MM.1S (cell line): ENCODE results near the gene MITF.

ENCODE experiments used
- DNase-seq: peaks from one replicate; pipeline ENCODE4 v3.0.0-alpha.2; 2015
- H2AFZ ChIP-seq: fragments of 300-600 bp; sonication (generic); 2 replicates; pipeline ENCODE4 v1.6.0; 2016; ENCODE audit warnings: antibody characterized with exemption, low read length
- H3F3A ChIP-seq: fragments of 300-600 bp; sonication (generic); 2 replicates; pipeline ENCODE4 v1.6.1; 2016; ENCODE audit warnings: mild to moderate bottlenecking, antibody characterized with exemption, low read length, moderate library complexity, mixed read lengths; ENCODE audit not compliant: insufficient read depth
- H3K27ac ChIP-seq: fragments of 300-600 bp; sonication (generic); 2 replicates; pipeline ENCODE4 v1.5.1; 2016; ENCODE audit warnings: mild to moderate bottlenecking, low read length
- H3K27me3 ChIP-seq: fragments of 300-600 bp; sonication (generic); replicated peaks from 2 replicates; pipeline ENCODE4 v1.6.0; 2016; ENCODE audit warnings: low read length; ENCODE audit not compliant: insufficient read depth
- H3K36me3 ChIP-seq: fragments of 300-600 bp; sonication (generic); replicated peaks from 2 replicates; pipeline ENCODE4 v1.6.1; 2016; ENCODE audit warnings: mild to moderate bottlenecking, low read length, mixed read lengths; ENCODE audit not compliant: insufficient read depth
- H3K4me1 ChIP-seq: fragments of 300-600 bp; sonication (generic); 2 replicates; pipeline ENCODE4 v1.6.1; 2016; ENCODE audit warnings: low read length, mixed read lengths
- H3K4me2 ChIP-seq: fragments of 300-600 bp; sonication (generic); 2 replicates; pipeline ENCODE4 v1.6.0; 2016; ENCODE audit warnings: low read depth, low read length
- H3K4me3 ChIP-seq: fragments of 300-600 bp; sonication (generic); 2 replicates; pipeline ENCODE4 v1.5.1; 2016; ENCODE audit warnings: low read length, mixed read lengths
- H3K79me2 ChIP-seq: fragments of 300-600 bp; sonication (generic); 2 replicates; pipeline ENCODE4 v1.6.1; 2016; ENCODE audit warnings: mixed run types, low read length, mixed read lengths
- H3K9ac ChIP-seq: fragments of 300-600 bp; sonication (generic); 2 replicates; pipeline ENCODE4 v1.6.1; 2016; ENCODE audit warnings: low read length, mixed read lengths
- H3K9me2 ChIP-seq: fragments of 300-600 bp; sonication (generic); replicated peaks from 2 replicates; pipeline ENCODE4 v1.6.1; 2016; ENCODE audit warnings: mild to moderate bottlenecking, low read length, mixed read lengths; ENCODE audit not compliant: insufficient read depth
- H3K9me3 ChIP-seq: fragments of 300-600 bp; sonication (generic); replicated peaks from 2 replicates; pipeline ENCODE4 v1.6.1; 2016; ENCODE audit warnings: mild to moderate bottlenecking, low read length, mixed read lengths; ENCODE audit not compliant: insufficient read depth
- H4K20me1 ChIP-seq: fragments of 300-600 bp; sonication (generic); 2 replicates; pipeline ENCODE4 v1.6.1; 2016; ENCODE audit warnings: mild to moderate bottlenecking, low read length, moderate library complexity, mixed read lengths; ENCODE audit not compliant: insufficient read depth
- CTCF ChIP-seq: fragments of 300-600 bp; sonication (generic); IDR thresholded peaks from 2 replicates; pipeline ENCODE4 v1.5.1; 2016; ENCODE audit warnings: antibody characterized with exemption, low read length, mixed read lengths
- EZH2 ChIP-seq: fragments of 300-600 bp; sonication (generic); optimal IDR thresholded peaks from 2 replicates; pipeline ENCODE3; 2017; ENCODE audit warnings: low read depth, mild to moderate bottlenecking, antibody characterized with exemption, low read length, mixed read lengths
- EZH2phosphoT487 ChIP-seq: fragments of 300-600 bp; sonication (generic); IDR thresholded peaks from 2 replicates; pipeline ENCODE4 v1.6.1; 2018; ENCODE audit warnings: antibody characterized with exemption, low read length

Gene MITF

DNA sequence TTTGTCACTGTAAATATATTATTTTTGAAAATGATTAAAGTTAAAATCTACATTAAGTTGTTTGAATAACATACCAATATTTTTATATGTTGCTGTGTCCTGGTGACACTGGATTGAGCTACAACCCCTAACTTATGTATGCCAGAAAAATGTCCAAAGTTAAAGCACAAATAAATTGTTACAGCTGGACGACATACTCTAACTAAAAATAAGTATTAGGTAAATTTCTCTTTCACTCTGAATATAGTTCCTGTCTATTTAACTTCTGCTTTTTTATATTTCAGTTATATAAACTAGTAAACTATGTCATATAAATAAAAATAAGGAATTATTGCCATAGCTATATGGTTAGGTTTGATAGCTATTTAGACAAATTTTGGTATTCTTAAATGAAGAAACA, 141.8 kb downstream of the MITF start:
- Histone ChIP-seq H3K4me1 (no peaks in the 10 kb centered on the region), H2AFZ (no peak overlapping the region), H3K9me3 (no peaks in the 10 kb centered on the region), H3K27ac (no peak overlapping the region), H3F3A (no peaks in the 10 kb centered on the region), H4K20me1 (no peaks in the 10 kb centered on the region), H3K27me3 (no peaks in the 10 kb centered on the region), H3K79me2 (no peaks in the 10 kb centered on the region), H3K9ac (no peak overlapping the region), H3K4me2 (no peak overlapping the region), H3K9me2 (no peaks in the 10 kb centered on the region), H3K36me3 (no peaks in the 10 kb centered on the region), H3K4me3 (no peak overlapping the region)
- TF ChIP-seq CTCF (no peak), EZH2 (no peak), EZH2phosphoT487 (no peak)
- DNase-seq = no peak

DNA sequence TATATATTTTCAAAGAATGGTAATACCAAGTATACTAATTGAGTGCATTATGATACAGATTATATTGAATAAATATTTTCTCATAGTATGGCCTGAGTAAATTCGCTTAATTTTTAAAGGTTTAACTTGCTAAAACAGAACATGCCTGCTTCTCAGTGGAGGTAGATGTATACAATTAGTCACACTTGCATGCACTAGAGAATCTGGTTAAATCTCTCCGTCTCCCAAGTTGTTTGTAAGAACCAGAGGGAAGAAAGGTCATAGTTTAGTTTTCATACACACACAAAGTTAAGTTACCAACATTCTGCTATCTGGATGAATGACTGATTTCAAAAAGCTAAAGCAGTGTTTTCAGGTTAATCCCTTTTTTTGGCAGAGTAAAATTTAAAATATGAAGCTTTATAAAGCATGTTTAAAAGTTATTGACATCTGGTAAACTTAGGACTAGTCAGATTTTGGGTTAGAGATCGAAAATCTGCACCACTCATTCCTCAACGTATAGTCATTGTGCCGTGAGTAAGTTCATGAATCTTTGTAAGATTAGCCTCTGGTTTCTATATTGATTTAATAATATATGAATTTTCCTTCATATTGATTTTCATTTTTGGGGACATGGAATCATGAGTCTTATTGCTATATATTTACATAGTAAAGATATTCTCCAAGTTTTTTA, 142.6 kb downstream of the MITF start:
- no peak overlapping the region for H3K4me2 ChIP-seq
- no peaks in the 10 kb centered on the region for H3K27me3 ChIP-seq
- no peaks in the 10 kb centered on the region for H3K9me2 ChIP-seq
- no peaks in the 10 kb centered on the region for H4K20me1 ChIP-seq
- no peak overlapping the region for H3K4me3 ChIP-seq
- DNase-seq = no peak
- H3K9ac ChIP-seq = no peak overlapping the region
- TF ChIP-seq CTCF (no peak), EZH2phosphoT487 (no peak), EZH2 (no peak)
- no peak overlapping the region for H3K27ac ChIP-seq
- no peaks in the 10 kb centered on the region for H3K9me3 ChIP-seq
- no peaks in the 10 kb centered on the region for H3K36me3 ChIP-seq
- H3K79me2 ChIP-seq = no peaks in the 10 kb centered on the region
- H2AFZ ChIP-seq = no peak overlapping the region
- no peaks in the 10 kb centered on the region for H3F3A ChIP-seq
- no peaks in the 10 kb centered on the region for H3K4me1 ChIP-seq

GRCh38 chr3:69882560-69882959, 143.3 kb downstream of the MITF start:
- no peaks in the 10 kb centered on the region for H3K9me3 ChIP-seq
- no peaks in the 10 kb centered on the region for H3K9me2 ChIP-seq
- H3K27ac ChIP-seq = no peak overlapping the region
- H3K4me2 ChIP-seq = no peak overlapping the region
- no peaks in the 10 kb centered on the region for H3K79me2 ChIP-seq
- TF ChIP-seq CTCF = no peak
- no peak for TF ChIP-seq EZH2phosphoT487
- no peak for TF ChIP-seq EZH2
- DNase-seq = no peak
- no peaks in the 10 kb centered on the region for H3K4me1 ChIP-seq
- H3K4me3 ChIP-seq = no peak overlapping the region
- H2AFZ ChIP-seq = no peak overlapping the region
- no peaks in the 10 kb centered on the region for H4K20me1 ChIP-seq
- H3K9ac ChIP-seq = no peak overlapping the region
- no peaks in the 10 kb centered on the region for H3F3A ChIP-seq
- no peaks in the 10 kb centered on the region for H3K27me3 ChIP-seq
- H3K36me3 ChIP-seq = no peaks in the 10 kb centered on the region
